Adrenal gland (tissue), 12 donors: Measurements from ENCODE around the gene HNRNPLL. TPM values are rescaled to one million over a fixed set of nuclear protein-coding genes. Genes with fewer than 3 reads are reported as not detected.

Source experiments
- DNase-seq, 7 donors: peaks; one replicate each; pipeline ENCODE4 v3.0.0-alpha.2; 2019 to 2020
- H3K27ac ChIP-seq, 5 donors: fragments of 200-600 bp; sonication (generic) in 4 of 5; 1 replicate in 3 of 5; 2 replicates in 2 of 5; pipeline versions ENCODE4 v1.5.1 to v1.8.0; 2016 to 2020; ENCODE audit warnings: mild to moderate bottlenecking in 1 of 5
- H3K27me3 ChIP-seq: fragments of 200-600 bp; 2 replicates; pipeline ENCODE4 v1.8.0; 2021
- H3K36me3 ChIP-seq, 2 donors: fragments of 200-600 bp; replicated peaks in 1 of 2; 1 replicate in 1 of 2; 2 replicates in 1 of 2; pipeline versions ENCODE4 v1.5.1 to v1.8.0; 2018 to 2022
- H3K4me1 ChIP-seq, 2 donors: fragments of 200-600 bp; replicated peaks in 1 of 2; 1 replicate in 1 of 2; 2 replicates in 1 of 2; pipeline versions ENCODE4 v1.5.1 to v1.8.0; 2018 to 2021
- H3K4me3 ChIP-seq, 4 donors: fragments of 200-600 bp; sonication (generic) in 3 of 4; one replicate each; pipeline ENCODE4 v1.5.1; 2016 to 2018
- H3K9me3 ChIP-seq, 3 donors: fragments of 200-600 bp; sonication (generic) in 1 of 3; replicated peaks in 1 of 3; 1 replicate in 2 of 3; 2 replicates in 1 of 3; pipeline versions ENCODE4 v1.5.1 to v1.8.0; 2016 to 2021
- POLR2A ChIP-seq, 2 donors: fragments of 450-650 bp; IDR thresholded peaks; one replicate each; pipeline ENCODE4 v1.6.1; 2017; ENCODE audit warnings: antibody characterized with exemption in 2 of 2, mild to moderate bottlenecking in 2 of 2, moderate library complexity in 1 of 2
- WGBS, 4 donors: extraction: QIAGEN DNeasy Blood & Tissue Kit in 2 of 4; methylation state at CpG; one replicate each; pipeline versions ENCODE4 v1.1.5 to v1.1.7; 2013 to 2017; 5-methylcytosine and 5-hydroxymethylcytosine counted together
- intact Hi-C, 2 donors: fragments of 100-400 bp; cut with DNase I; formaldehyde crosslinking; loops; one replicate each; pipeline versions ENCODE4 v1.14.1 to v1.15.0; 2022 to 2023
- polyA plus RNA-seq, 3 donors: library from polyadenylated mRNA; stranded (reverse); fragments of 200-250 nt in 2 of 3; fragments of 350-450 nt in 1 of 3; fragmentation: Illumina TruSeq in 1 of 3; extraction: RNeasy Lipid Tissue Mini Kit (QIAGEN cat#74804) in 1 of 3; gene quantifications; one replicate each; pipeline ENCODE4 v1.2.3, GENCODE V29; 2013 to 2014
- total RNA-seq, 9 donors: library from RNA; depleted of rRNA in 4 of 9; stranded (reverse); fragments of >200 nt in 4 of 9; fragments of 120-200 nt in 1 of 9; fragmentation: NEBNext Ultra II Directional in 1 of 9; extraction: Animal tissue kit (Norgen Biotek cat#: 25700) in 1 of 9; gene quantifications; one replicate each; pipeline versions ENCODE4 v1.1.0 to v1.2.4, GENCODE V29; 2013 to 2023
- TF ChIP-seq, protein P1 (sequence below), 6 experiments: fragments of 450-650 bp in 4 of 6; fragments of 200-600 bp in 2 of 6; sonication (generic) in 1 of 6; IDR thresholded peaks; 1 replicate in 5 of 6; 2 replicates in 1 of 6; pipeline versions ENCODE4 v1.5.1 to v1.8.0; 2016 to 2021; ENCODE audit warnings: antibody characterized with exemption in 6 of 6, mild to moderate bottlenecking in 2 of 6, moderate library complexity in 1 of 6
- donor health status: healthy with polysubstance abuse.
- donor health status: Bipolar disorder and iron deficiency.
- donor health status: DM: yes; HTN: yes; CAD: no.
- donor health status: DM: no; HTN: no; CAD: no.
- donor health status: DM: no; HTN: no; CAD: no.
- donor health status: DM: yes; HTN: yes; CAD: no.

The HNRNPLL gene
- total and polyA plus RNA-seq, 12 donors, result 19.5 to 75.2 (median 49.4) TPM

DNA sequence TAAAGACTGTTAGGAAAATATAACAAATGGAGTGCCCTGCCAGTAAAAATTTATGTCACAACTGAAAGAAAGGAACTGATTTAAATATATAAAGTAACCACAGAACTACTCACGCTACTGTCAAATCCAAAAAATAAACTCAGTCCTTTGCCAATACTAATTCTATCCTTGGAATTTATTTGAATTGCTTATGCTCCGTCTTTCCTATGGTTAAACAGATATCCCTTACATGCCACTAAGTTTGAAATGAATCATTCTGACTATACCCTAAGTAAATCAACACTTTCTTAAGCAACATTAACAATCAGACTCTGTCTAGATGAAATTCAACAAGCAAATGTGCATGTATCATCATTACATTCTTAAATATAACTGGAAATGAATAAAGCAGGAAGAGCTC is 9.8 kb downstream of the HNRNPLL start:
- Histone ChIP-seq H3K27me3 (no peaks in the 10 kb centered on the region), H3K36me3 (no peaks in the 10 kb centered on the region)

DNA sequence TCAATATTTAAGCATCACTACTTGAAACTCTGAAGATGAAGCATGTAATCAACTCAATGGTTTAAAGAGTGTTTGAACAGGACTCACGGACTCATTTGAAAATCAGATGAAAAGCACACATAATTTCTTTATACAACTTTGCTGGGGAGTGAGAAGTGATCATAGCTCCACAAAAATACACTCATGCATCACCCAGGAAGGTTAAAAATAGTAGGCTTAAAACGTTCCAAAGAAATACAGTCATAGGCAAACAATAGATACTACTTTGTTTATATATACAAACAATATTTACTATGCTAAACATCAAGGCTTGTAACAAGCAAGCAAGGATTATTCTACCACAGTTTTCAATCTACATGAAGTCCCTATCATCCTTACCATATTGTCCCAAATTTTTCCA is 11.6 kb downstream of the HNRNPLL start:
- intact Hi-C loops, result loop anchor here in 1 of 2 donors (10.0 kb wide), 1 partner anchor 114 kb away; no protein-coding TSS in a partner anchor
- Histone ChIP-seq H3K27ac (peak overlapping the region in 1 of 5 donors; percentile 3), H3K27me3 (no peaks in the 10 kb centered on the region), H3K4me3 (no peak overlapping the region), H3K36me3 (no peaks in the 10 kb centered on the region), H3K4me1 (peaks cover 17 to 78% of the 10 kb centered on the region in 2 donors), H3K9me3 (no peaks in the 10 kb centered on the region)
- DNase-seq, result no peak
- WGBS, 4 donors, result 39 to 50% (median 47%) methylated on average over 2 of the region's 2 CpGs
- TF ChIP-seq, protein P1, sequence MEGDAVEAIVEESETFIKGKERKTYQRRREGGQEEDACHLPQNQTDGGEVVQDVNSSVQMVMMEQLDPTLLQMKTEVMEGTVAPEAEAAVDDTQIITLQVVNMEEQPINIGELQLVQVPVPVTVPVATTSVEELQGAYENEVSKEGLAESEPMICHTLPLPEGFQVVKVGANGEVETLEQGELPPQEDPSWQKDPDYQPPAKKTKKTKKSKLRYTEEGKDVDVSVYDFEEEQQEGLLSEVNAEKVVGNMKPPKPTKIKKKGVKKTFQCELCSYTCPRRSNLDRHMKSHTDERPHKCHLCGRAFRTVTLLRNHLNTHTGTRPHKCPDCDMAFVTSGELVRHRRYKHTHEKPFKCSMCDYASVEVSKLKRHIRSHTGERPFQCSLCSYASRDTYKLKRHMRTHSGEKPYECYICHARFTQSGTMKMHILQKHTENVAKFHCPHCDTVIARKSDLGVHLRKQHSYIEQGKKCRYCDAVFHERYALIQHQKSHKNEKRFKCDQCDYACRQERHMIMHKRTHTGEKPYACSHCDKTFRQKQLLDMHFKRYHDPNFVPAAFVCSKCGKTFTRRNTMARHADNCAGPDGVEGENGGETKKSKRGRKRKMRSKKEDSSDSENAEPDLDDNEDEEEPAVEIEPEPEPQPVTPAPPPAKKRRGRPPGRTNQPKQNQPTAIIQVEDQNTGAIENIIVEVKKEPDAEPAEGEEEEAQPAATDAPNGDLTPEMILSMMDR (IDR thresholded peaks at IDR 0.05), result no peak
- no peak for TF ChIP-seq POLR2A (IDR thresholded peaks at IDR 0.05)

More for the DNA sequence above, 9.8 kb downstream of the HNRNPLL start:
- peaks cover 17 to 75% of the 10 kb centered on the region in 2 donors for H3K4me1 ChIP-seq
- H3K9me3 ChIP-seq, result no peaks in the 10 kb centered on the region
- no peak for TF ChIP-seq POLR2A (IDR thresholded peaks at IDR 0.05)
- TF ChIP-seq, protein P1 (IDR thresholded peaks at IDR 0.05), result no peak
- WGBS, 4 donors, result 40 to 52% (median 48%) methylated on average over 2 of the region's 2 CpGs
- DNase-seq, result no peak
- no peak overlapping the region for H3K27ac ChIP-seq
- intact Hi-C loops, result loop anchor here in 1 of 2 donors (10.0 kb wide), 1 partner anchor 112 kb away; no protein-coding TSS in a partner anchor
- H3K4me3 ChIP-seq, result no peak overlapping the region

DNA sequence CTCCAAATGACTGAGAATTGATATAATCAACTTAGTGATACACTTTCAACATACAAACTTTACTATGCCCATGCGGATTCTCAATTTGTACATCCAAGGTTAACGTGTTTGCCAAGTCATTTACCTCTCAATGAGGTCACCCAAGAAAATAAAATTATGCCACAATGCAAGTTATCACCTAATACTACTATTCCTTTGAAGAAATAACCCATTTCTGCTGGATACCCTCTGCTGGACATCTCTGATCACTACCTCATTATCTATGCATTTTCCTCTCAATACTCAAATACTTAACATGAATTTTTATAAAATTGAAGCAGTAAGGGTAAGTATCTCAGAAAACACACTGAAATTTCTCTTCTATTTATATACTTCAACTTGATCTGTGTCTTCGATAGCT is 12.7 kb downstream of the HNRNPLL start:
- peaks cover 0 to 6% of the 10 kb centered on the region in 2 donors for H3K36me3 ChIP-seq
- H3K4me3 ChIP-seq, result no peak overlapping the region
- DNase-seq, result no peak
- intact Hi-C loops, result loop anchor here in 1 of 2 donors (10.0 kb wide), 1 partner anchor 115 kb away; no protein-coding TSS in a partner anchor
- H3K27me3 ChIP-seq, result no peaks in the 10 kb centered on the region
- H3K9me3 ChIP-seq, result no peaks in the 10 kb centered on the region
- no peak overlapping the region for H3K27ac ChIP-seq
- peaks cover 17 to 79% of the 10 kb centered on the region in 2 donors for H3K4me1 ChIP-seq
- WGBS, 4 donors, result 50 to 64% (median 61%) methylated on average over 3 of the region's 3 CpGs
- no peak for TF ChIP-seq POLR2A (IDR thresholded peaks at IDR 0.05)
- TF ChIP-seq, protein P1 (IDR thresholded peaks at IDR 0.05), result peak in 2 of 6 experiments; percentile 15 to 22

DNA sequence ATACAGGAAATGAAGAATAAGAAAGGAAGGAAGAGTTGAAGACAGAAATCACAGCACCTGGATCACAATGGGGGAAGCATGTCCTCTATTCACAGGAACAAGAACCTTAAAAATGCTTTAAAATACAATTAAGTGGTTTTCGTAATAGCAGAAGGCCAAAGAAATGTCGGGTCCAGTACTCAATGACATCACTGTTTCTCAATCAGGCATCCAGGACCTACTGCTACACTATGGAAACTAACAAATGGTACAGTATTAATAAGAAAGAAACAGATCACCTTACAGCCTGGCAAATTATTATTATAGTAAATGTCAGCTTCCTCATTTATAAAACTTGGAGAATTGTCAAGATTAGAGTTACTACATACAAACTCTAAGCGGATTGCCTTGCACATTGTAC is 15.8 kb downstream of the HNRNPLL start:
- 49 to 57% (median 55%) methylated on average over 3 of the region's 3 CpGs for WGBS, 4 donors
- no peak for DNase-seq
- Histone ChIP-seq H3K27me3 (no peaks in the 10 kb centered on the region), H3K9me3 (no peaks in the 10 kb centered on the region), H3K4me1 (peaks cover 15 to 56% of the 10 kb centered on the region in 2 donors), H3K4me3 (no peak overlapping the region), H3K27ac (no peak overlapping the region), H3K36me3 (peaks cover 0 to 25% of the 10 kb centered on the region in 2 donors)
- no peak for TF ChIP-seq POLR2A (IDR thresholded peaks at IDR 0.05)
- TF ChIP-seq, protein P1 (IDR thresholded peaks at IDR 0.05), result no peak
- intact Hi-C loops, result no loop called here
